Skeletal muscle tissue (tissue), 4 donors: Measurements from ENCODE around the gene TMX2. TPM values are rescaled to one million over a fixed set of nuclear protein-coding genes. Genes with fewer than 3 reads are reported as not detected.

ENCODE experiments used
- H3K27ac ChIP-seq: one replicate; pipeline ENCODE4 v1.7.0; 2013; ENCODE audit warnings: mild to moderate bottlenecking, low read depth, low read length, inconsistent platforms
- H3K27me3 ChIP-seq, 3 donors: one replicate each; pipeline ENCODE4 v1.7.0; 2013; ENCODE audit warnings: low read length in 3 of 3; ENCODE audit not compliant: control insufficient read depth in 3 of 3, insufficient read depth in 3 of 3
- H3K36me3 ChIP-seq, 3 donors: one replicate each; pipeline ENCODE4 v1.7.0; 2013; ENCODE audit warnings: low read length in 3 of 3; ENCODE audit not compliant: control insufficient read depth in 3 of 3, insufficient read depth in 3 of 3
- H3K4me1 ChIP-seq, 3 donors: one replicate each; pipeline ENCODE4 v1.7.0; 2013; ENCODE audit warnings: low read length in 3 of 3, mild to moderate bottlenecking in 3 of 3; ENCODE audit not compliant: control insufficient read depth in 3 of 3, insufficient read depth in 3 of 3
- H3K4me3 ChIP-seq, 3 donors: one replicate each; pipeline ENCODE4 v1.7.0; 2013; ENCODE audit warnings: low read length in 3 of 3
- H3K9ac ChIP-seq, 3 donors: one replicate each; pipeline ENCODE4 v1.7.0; 2013; ENCODE audit warnings: low read length in 3 of 3, mild to moderate bottlenecking in 3 of 3, moderate library complexity in 2 of 3, low read depth in 1 of 3
- H3K9me3 ChIP-seq, 3 donors: one replicate each; pipeline ENCODE4 v1.7.0; 2013; ENCODE audit warnings: low read length in 3 of 3; ENCODE audit not compliant: control insufficient read depth in 3 of 3
- total RNA-seq: library from RNA; depleted of rRNA; stranded (reverse); fragments of >200 nt; gene quantifications from one replicate; pipeline ENCODE4 v1.2.3, GENCODE V29; 2014
- donor health status: Osteomylitis.

TMX2 gene
- total RNA-seq, 1 donor from 2014 or later, result 30.3 TPM

- Histone ChIP-seq H3K27ac (peak within 1 kb of the TSS; percentile 94), H3K4me1 (peaks cover 9 to 20% (median 14%) of the 10 kb centered on the region in 3 donors), H3K9ac (peak within 1 kb of the TSS; percentile 97 to 99 (median 97)), H3K9me3 (no peaks in the 10 kb centered on the region), H3K36me3 (peaks cover 38 to 50% (median 39%) of the 10 kb centered on the region in 3 donors), H3K4me3 (peak within 1 kb of the TSS; percentile 88 to 96 (median 95)), H3K27me3 (no peaks in the 10 kb centered on the region)
These were observed 29.0 kb downstream of the TMX2 start, which contains the start of gene SELENOH for GRCh38 chr11:57741132-57742086. SELENOH (plus strand) TSS chr11:57741491; CDS start chr11:57741596, 105 bp downstream.

- peak overlapping the region; percentile 94 for H3K27ac ChIP-seq
- peak overlapping the region; percentile 88 to 96 (median 95) for H3K4me3 ChIP-seq
- peak overlapping the region; percentile 97 to 99 (median 97) for H3K9ac ChIP-seq
- no peaks in the 10 kb centered on the region for H3K9me3 ChIP-seq
- H3K27me3 ChIP-seq, result no peaks in the 10 kb centered on the region
- peaks cover 39 to 50% (median 43%) of the 10 kb centered on the region in 3 donors for H3K36me3 ChIP-seq
- peaks cover 9 to 20% (median 14%) of the 10 kb centered on the region in 3 donors for H3K4me1 ChIP-seq
These were observed 29.7 kb downstream of the TMX2 start for GRCh38 chr11:57742087-57742452.

DNA sequence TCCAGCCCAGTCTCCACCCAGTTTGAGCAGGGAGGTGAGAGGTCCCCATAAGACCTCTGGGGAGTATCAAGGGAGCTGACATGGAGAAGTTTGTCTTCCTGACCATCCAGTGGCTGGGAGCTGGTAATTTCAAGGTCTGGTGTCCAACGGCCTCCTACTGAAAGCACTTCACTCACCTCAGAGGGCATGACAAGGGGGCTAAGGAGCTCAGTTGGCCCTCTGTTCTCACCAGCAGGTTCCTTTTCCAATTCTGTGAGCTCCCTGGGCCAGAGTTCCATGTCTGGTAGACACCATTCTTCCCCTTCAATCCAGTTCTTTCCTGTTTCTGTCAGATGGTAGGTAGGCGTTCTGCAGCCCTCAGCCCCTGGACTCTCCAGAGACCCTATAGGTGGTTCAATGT, 32.0 kb downstream of the TMX2 start:
- Histone ChIP-seq H3K27ac (no peak overlapping the region), H3K4me3 (no peak overlapping the region), H3K36me3 (peaks cover 30 to 32% (median 32%) of the 10 kb centered on the region in 3 donors), H3K9me3 (no peaks in the 10 kb centered on the region), H3K4me1 (peaks cover 9 to 20% (median 14%) of the 10 kb centered on the region in 3 donors), H3K9ac (no peak overlapping the region), H3K27me3 (no peaks in the 10 kb centered on the region)

- Histone ChIP-seq H3K27ac (no peak overlapping the region), H3K36me3 (peaks cover 28 to 30% (median 30%) of the 10 kb centered on the region in 3 donors), H3K4me1 (peaks cover 9 to 20% (median 14%) of the 10 kb centered on the region in 3 donors), H3K9ac (no peak overlapping the region), H3K4me3 (no peak overlapping the region), H3K27me3 (no peaks in the 10 kb centered on the region), H3K9me3 (no peaks in the 10 kb centered on the region)
These were observed 32.8 kb downstream of the TMX2 start for GRCh38 chr11:57745206-57745605.

DNA sequence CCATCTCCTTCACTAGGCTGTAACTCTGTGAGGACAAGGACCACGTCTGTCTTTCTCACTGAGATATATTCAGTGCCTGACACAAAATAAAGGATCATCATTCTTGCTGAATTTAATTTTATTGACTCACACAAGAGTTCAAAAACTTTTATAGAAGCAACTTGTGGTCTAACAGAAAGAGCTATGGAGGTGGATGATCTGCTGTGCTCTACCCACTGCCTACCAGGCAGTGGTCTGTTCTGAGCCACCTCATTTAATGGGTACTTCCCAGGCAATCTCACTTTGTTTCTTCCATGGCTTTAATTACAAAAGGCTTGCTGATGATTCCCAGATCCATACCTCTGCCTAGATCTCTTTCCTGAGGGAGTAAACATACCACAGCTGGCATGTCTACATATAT, 34.5 kb downstream of the TMX2 start:
- peaks cover 28 to 37% (median 30%) of the 10 kb centered on the region in 3 donors for H3K36me3 ChIP-seq
- no peak overlapping the region for H3K27ac ChIP-seq

DNA sequence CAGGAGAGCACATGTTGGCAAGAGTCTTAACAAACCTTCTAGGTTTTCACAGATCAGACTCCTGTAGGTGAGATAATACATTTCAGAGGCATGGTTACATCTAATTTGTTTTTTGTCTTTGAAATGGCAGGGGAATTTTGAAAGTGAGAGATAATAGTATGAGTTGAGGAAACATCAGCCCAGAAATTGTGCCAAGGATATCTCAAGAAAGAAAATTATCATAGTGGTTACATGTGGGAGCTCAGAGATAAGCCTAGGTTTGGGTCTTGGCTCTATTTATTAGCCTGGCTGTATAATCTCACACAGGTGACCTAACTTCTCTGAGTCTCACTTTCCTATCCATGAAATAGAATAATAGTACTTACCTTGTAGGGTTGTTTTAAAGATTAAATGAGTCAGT, 38.8 kb downstream of the TMX2 start:
- no peak overlapping the region for H3K27ac ChIP-seq

More for the DNA sequence above, 34.5 kb downstream of the TMX2 start:
- H3K9me3 ChIP-seq, result no peaks in the 10 kb centered on the region
- no peaks in the 10 kb centered on the region for H3K27me3 ChIP-seq
- peaks cover 9 to 12% (median 9%) of the 10 kb centered on the region in 3 donors for H3K4me1 ChIP-seq
- H3K4me3 ChIP-seq, result no peak overlapping the region
- no peak overlapping the region for H3K9ac ChIP-seq

DNA sequence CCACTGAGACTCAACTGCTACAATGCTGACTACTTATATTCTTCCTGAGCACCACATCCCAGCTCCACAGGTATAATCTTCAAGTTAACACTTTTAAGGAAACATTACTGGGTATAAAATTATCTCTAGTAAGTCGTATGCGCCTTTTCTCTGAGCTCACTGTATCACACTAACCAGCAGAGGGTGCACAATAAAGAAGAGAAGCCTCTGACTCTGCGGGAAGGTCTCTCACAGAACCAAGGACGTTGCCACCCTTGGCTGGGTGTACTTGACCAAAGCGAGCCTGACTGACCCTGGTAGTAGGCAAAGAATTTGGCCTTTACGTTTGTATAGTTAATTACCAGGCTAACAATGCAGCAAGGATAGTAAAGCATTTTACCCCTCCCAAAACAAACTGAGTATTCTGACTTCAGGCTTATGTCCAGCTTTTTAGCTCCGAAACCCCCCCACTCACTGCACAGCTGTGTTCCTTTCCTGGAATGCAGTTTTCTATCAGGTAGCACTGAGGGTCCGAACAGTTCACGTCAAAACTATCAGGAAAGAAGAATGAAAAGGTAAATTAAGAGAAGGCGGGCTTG, 39.4 kb downstream of the TMX2 start, which contains the start of gene BTBD18:
BTBD18 (minus strand) TSS at position 144 of the 578 bp plus-strand sequence. CDS start 631 bp downstream, outside the sequence.
- Histone ChIP-seq H3K9me3 (no peaks in the 10 kb centered on the region), H3K27ac (no peak within 1 kb of the TSS), H3K4me1 (no peaks in the 10 kb centered on the region), H3K9ac (no peak within 1 kb of the TSS), H3K36me3 (peaks cover 0 to 9% (median 4%) of the 10 kb centered on the region in 3 donors), H3K27me3 (no peaks in the 10 kb centered on the region), H3K4me3 (no peak within 1 kb of the TSS)

More for the DNA sequence above, 38.8 kb downstream of the TMX2 start:
- no peak overlapping the region for H3K4me3 ChIP-seq
- H3K9me3 ChIP-seq, result no peaks in the 10 kb centered on the region
- H3K4me1 ChIP-seq, result no peaks in the 10 kb centered on the region
- no peaks in the 10 kb centered on the region for H3K27me3 ChIP-seq
- no peak overlapping the region for H3K9ac ChIP-seq
- H3K36me3 ChIP-seq, result peaks cover 0 to 11% (median 4%) of the 10 kb centered on the region in 3 donors

- no peak overlapping the region for H3K4me3 ChIP-seq
- H3K9me3 ChIP-seq, result no peaks in the 10 kb centered on the region
- no peaks in the 10 kb centered on the region for H3K27me3 ChIP-seq
- peaks cover 0 to 6% (median 2%) of the 10 kb centered on the region in 3 donors for H3K36me3 ChIP-seq
- no peaks in the 10 kb centered on the region for H3K4me1 ChIP-seq
- H3K9ac ChIP-seq, result no peak overlapping the region
- no peak overlapping the region for H3K27ac ChIP-seq
These were observed 40.6 kb downstream of the TMX2 start for GRCh38 chr11:57752954-57753353.

- Histone ChIP-seq H3K36me3 (no peaks in the 10 kb centered on the region), H3K9ac (no peak overlapping the region), H3K27ac (no peak overlapping the region), H3K27me3 (no peaks in the 10 kb centered on the region), H3K9me3 (no peaks in the 10 kb centered on the region), H3K4me1 (peaks cover 0 to 3% (median 0%) of the 10 kb centered on the region in 3 donors), H3K4me3 (no peak overlapping the region)
These were observed 45.8 kb downstream of the TMX2 start for GRCh38 chr11:57758174-57758573.
